Measurements from ENCODE around the gene SIN3B. TPM values are rescaled to one million over a fixed set of nuclear protein-coding genes. Genes with fewer than 3 reads are reported as not detected.

Gene SIN3B
- total and polyA plus RNA-seq, 2 experiments from 2014 or later: 14.9 to 18.7 TPM

- Histone ChIP-seq H3K4me1 (ENCODE audit: insufficient read depth) (no peaks in the 10 kb centered on the region), H3K9me3 (ENCODE audit: low read depth) (no peaks in the 10 kb centered on the region), H3K9me2 (ENCODE audit: insufficient read depth) (no peaks in the 10 kb centered on the region), H3K4me2 (ENCODE audit: unreplicated experiment) (no peak overlapping the region), H3K9ac (no peak overlapping the region), H3K4me3 (no peak overlapping the region), H2AFZ (no peak overlapping the region), H3F3A (ENCODE audit: insufficient read depth) (no peaks in the 10 kb centered on the region), H3K27me3 (replicated peaks; ENCODE audit: insufficient read depth) (no peaks in the 10 kb centered on the region), H3K79me2 (ENCODE audit: insufficient read depth) (no peaks in the 10 kb centered on the region), H3K27ac (no peak overlapping the region), H4K20me1 (ENCODE audit: insufficient read depth) (no peaks in the 10 kb centered on the region), H3K36me3 (ENCODE audit: low read depth) (no peaks in the 10 kb centered on the region)
- TF ChIP-seq EZH2phosphoT487 (IDR thresholded peaks at IDR 0.05; ENCODE audit: insufficient read depth, low read depth) (no peak), EZH2 (IDR thresholded peaks at IDR 0.05; ENCODE audit: insufficient read depth, poor library complexity, severe bottlenecking) (no peak)
- 0 to 5% methylated on average over 1 of the region's 1 CpG for whole genome bisulfite sequencing, 2 experiments (ENCODE audit: low coverage in 1 of 2, low lambda C conversion rate in 2 of 2, missing lambda C conversion rate in 2 of 2)
- in situ Hi-C loops (cut with MboI): no loop called here
- DNase-seq: peak; percentile 36
These were observed 14.6 kb upstream of the SIN3B start for GRCh38 chr19:16814526-16815100.

- no peaks in the 10 kb centered on the region for H3K36me3 ChIP-seq (ENCODE audit: low read depth)
- H3K9ac ChIP-seq: no peak overlapping the region
- no peaks in the 10 kb centered on the region for H4K20me1 ChIP-seq (ENCODE audit: insufficient read depth)
- no peak overlapping the region for H3K4me2 ChIP-seq (ENCODE audit: unreplicated experiment)
- no peaks in the 10 kb centered on the region for H3K27me3 ChIP-seq (replicated peaks; ENCODE audit: insufficient read depth)
- H2AFZ ChIP-seq: no peak overlapping the region
- H3K79me2 ChIP-seq (ENCODE audit: insufficient read depth): no peaks in the 10 kb centered on the region
- TF ChIP-seq EZH2 (IDR thresholded peaks at IDR 0.05; ENCODE audit: insufficient read depth, poor library complexity, severe bottlenecking): no peak
- TF ChIP-seq EZH2phosphoT487 (IDR thresholded peaks at IDR 0.05; ENCODE audit: insufficient read depth, low read depth): no peak
- H3K9me2 ChIP-seq (ENCODE audit: insufficient read depth): no peaks in the 10 kb centered on the region
- WGBS, 2 experiments (ENCODE audit: low coverage in 1 of 2, low lambda C conversion rate in 2 of 2, missing lambda C conversion rate in 2 of 2): 36 to 60% methylated on average over 1 of the region's 1 CpG
- in situ Hi-C loops (cut with MboI): no loop called here
- H3F3A ChIP-seq (ENCODE audit: insufficient read depth): peaks cover 7% of the 10 kb centered on the region
- H3K27ac ChIP-seq: no peak overlapping the region
- H3K4me3 ChIP-seq: no peak overlapping the region
- H3K9me3 ChIP-seq (ENCODE audit: low read depth): no peaks in the 10 kb centered on the region
- H3K4me1 ChIP-seq (ENCODE audit: insufficient read depth): peaks cover 10% of the 10 kb centered on the region
- DNase-seq: no peak
These were observed 9.1 kb upstream of the SIN3B start for GRCh38 chr19:16820056-16820455.

GRCh38 chr19:16821081-16821480, 8.1 kb upstream of the SIN3B start:
- H3K4me2 ChIP-seq (ENCODE audit: unreplicated experiment): no peak overlapping the region
- no peak overlapping the region for H3K4me3 ChIP-seq
- no peak overlapping the region for H3K27ac ChIP-seq
- H3K9ac ChIP-seq: no peak overlapping the region
- no peaks in the 10 kb centered on the region for H3K9me2 ChIP-seq (ENCODE audit: insufficient read depth)
- TF ChIP-seq EZH2 (IDR thresholded peaks at IDR 0.05; ENCODE audit: insufficient read depth, poor library complexity, severe bottlenecking) (no peak), EZH2phosphoT487 (IDR thresholded peaks at IDR 0.05; ENCODE audit: insufficient read depth, low read depth) (no peak)
- 66 to 70% methylated on average over 5 to 7 of the region's 7 CpGs for WGBS, 2 experiments (ENCODE audit: low coverage in 1 of 2, low lambda C conversion rate in 2 of 2, missing lambda C conversion rate in 2 of 2)
- H3K36me3 ChIP-seq (ENCODE audit: low read depth): no peaks in the 10 kb centered on the region
- no peak for DNase-seq
- H3F3A ChIP-seq (ENCODE audit: insufficient read depth): peaks cover 17% of the 10 kb centered on the region
- H3K9me3 ChIP-seq (ENCODE audit: low read depth): no peaks in the 10 kb centered on the region
- peaks cover 18% of the 10 kb centered on the region for H3K4me1 ChIP-seq (ENCODE audit: insufficient read depth)
- in situ Hi-C loops (cut with MboI): no loop called here
- H2AFZ ChIP-seq: no peak overlapping the region
- no peaks in the 10 kb centered on the region for H4K20me1 ChIP-seq (ENCODE audit: insufficient read depth)
- no peaks in the 10 kb centered on the region for H3K79me2 ChIP-seq (ENCODE audit: insufficient read depth)
- no peaks in the 10 kb centered on the region for H3K27me3 ChIP-seq (replicated peaks; ENCODE audit: insufficient read depth)

GRCh38 chr19:16822648-16823047, 6.5 kb upstream of the SIN3B start:
- Histone ChIP-seq H3F3A (ENCODE audit: insufficient read depth) (peaks cover 17% of the 10 kb centered on the region), H2AFZ (no peak overlapping the region), H3K9ac (no peak overlapping the region)

More at GRCh38 chr19:16822648-16823047, 6.5 kb upstream of the SIN3B start:
- H3K9me2 ChIP-seq (ENCODE audit: insufficient read depth): no peaks in the 10 kb centered on the region
- H3K4me2 ChIP-seq (ENCODE audit: unreplicated experiment): peak overlapping the region; percentile 24
- H3K36me3 ChIP-seq (ENCODE audit: low read depth): no peaks in the 10 kb centered on the region
- no peaks in the 10 kb centered on the region for H3K79me2 ChIP-seq (ENCODE audit: insufficient read depth)
- no peaks in the 10 kb centered on the region for H3K27me3 ChIP-seq (replicated peaks; ENCODE audit: insufficient read depth)
- in situ Hi-C loops (cut with MboI): no loop called here
- H3K27ac ChIP-seq: peak overlapping the region; percentile 37
- no peaks in the 10 kb centered on the region for H3K9me3 ChIP-seq (ENCODE audit: low read depth)
- no peak for TF ChIP-seq EZH2 (IDR thresholded peaks at IDR 0.05; ENCODE audit: insufficient read depth, poor library complexity, severe bottlenecking)
- no peak for TF ChIP-seq EZH2phosphoT487 (IDR thresholded peaks at IDR 0.05; ENCODE audit: insufficient read depth, low read depth)
- no peaks in the 10 kb centered on the region for H4K20me1 ChIP-seq (ENCODE audit: insufficient read depth)
- peaks cover 18% of the 10 kb centered on the region for H3K4me1 ChIP-seq (ENCODE audit: insufficient read depth)
- H3K4me3 ChIP-seq: no peak overlapping the region
- WGBS, 2 experiments (ENCODE audit: low coverage in 1 of 2, low lambda C conversion rate in 2 of 2, missing lambda C conversion rate in 2 of 2): 84 to 91% methylated on average over 8 of the region's 8 CpGs
- no peak for DNase-seq

All from GM23248 (cell line).